ENCODE measurements around the gene CHML.

DNA sequence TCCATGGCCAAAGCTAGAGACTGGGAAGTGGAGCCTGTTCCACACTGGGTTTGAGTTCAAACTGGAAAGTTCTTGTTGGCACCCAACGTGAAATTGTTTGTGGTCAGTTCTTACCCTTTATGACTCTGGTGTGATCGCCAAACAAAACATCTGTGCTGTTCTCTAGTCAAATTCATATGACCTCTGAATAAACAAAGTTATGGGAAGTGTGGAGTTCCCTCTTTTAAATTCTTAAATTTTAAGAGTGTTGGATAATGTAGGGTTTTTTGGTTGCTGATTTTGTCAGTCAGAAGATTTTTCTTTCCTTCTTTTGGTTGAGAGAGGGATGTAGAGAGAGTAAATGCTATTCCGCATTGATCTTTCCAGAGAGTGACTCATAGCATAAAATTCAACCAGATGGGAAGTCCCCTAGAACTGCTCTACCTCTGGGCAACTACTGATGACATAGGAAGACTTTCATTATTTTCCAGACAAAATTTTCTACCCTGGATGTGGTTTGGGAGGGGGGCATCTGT is 36.4 kb downstream of the CHML start:
- TF ChIP-seq CTCF (IDR thresholded peaks at IDR 0.05) (no peak), POLR2A (IDR thresholded peaks at IDR 0.05) (no peak)

All from sigmoid colon (tissue), 3 donors.